SU-DHL-6 (cell line): Measurements from ENCODE around the gene NR1I2.

Source experiments
- H2AFZ ChIP-seq: fragments of 200-600 bp; sonication (generic); 2 replicates; pipeline ENCODE4 v1.6.1; 2014; ENCODE audit warnings: low read depth, mild to moderate bottlenecking, moderate library complexity, mixed read lengths, antibody characterized with exemption, low read length; ENCODE audit not compliant: severe bottlenecking
- H3F3A ChIP-seq: fragments of 200-600 bp; shearing (Covaris generic); 2 replicates; pipeline ENCODE4 v1.6.0; 2016; ENCODE audit warnings: antibody characterized with exemption, mild to moderate bottlenecking; ENCODE audit not compliant: insufficient read depth
- H3K27ac ChIP-seq: fragments of 200-600 bp; sonication (generic); 2 replicates; pipeline ENCODE4 v1.5.1; 2016; ENCODE audit warnings: low read depth, mild to moderate bottlenecking, low read length, moderate library complexity, mixed read lengths
- H3K27me3 ChIP-seq: fragments of 200-600 bp; sonication (generic), shearing (Covaris generic); 2 replicates; pipeline ENCODE4 v1.6.0; 2014; ENCODE audit warnings: mild to moderate bottlenecking, low read length
- H3K36me3 ChIP-seq: fragments of 200-600 bp; sonication (generic); 2 replicates; pipeline ENCODE4 v1.6.1; 2014; ENCODE audit warnings: mild to moderate bottlenecking, low read length, mixed read lengths
- H3K4me2 ChIP-seq: fragments of 300-600, 200-600 bp; shearing (Covaris generic), sonication (generic); 2 replicates; pipeline ENCODE4 v1.6.0; 2014; ENCODE audit warnings: low read length, low read depth, mild to moderate bottlenecking; ENCODE audit not compliant: poor library complexity, severe bottlenecking
- H3K4me3 ChIP-seq: fragments of 200-600 bp; sonication (generic); 2 replicates; pipeline ENCODE4 v1.5.1; 2014; ENCODE audit warnings: antibody characterized with exemption, low read length, mild to moderate bottlenecking, mixed read lengths; ENCODE audit not compliant: insufficient read depth, poor library complexity, severe bottlenecking
- H3K79me2 ChIP-seq: fragments of 200-600 bp; sonication (generic); 2 replicates; pipeline ENCODE4 v1.6.1; 2014; ENCODE audit warnings: mild to moderate bottlenecking, low read length, moderate library complexity; ENCODE audit not compliant: insufficient read depth
- H3K9ac ChIP-seq: fragments of 200-600 bp; sonication (generic); 2 replicates; pipeline ENCODE4 v1.7.0; 2014; ENCODE audit warnings: mild to moderate bottlenecking, low read length
- H3K9me2 ChIP-seq: fragments of 200-600 bp; sonication (generic); replicated peaks from 2 replicates; pipeline ENCODE4 v1.6.1; 2014; ENCODE audit warnings: low read length; ENCODE audit not compliant: insufficient read depth
- H3K9me3 ChIP-seq: fragments of 200-600 bp; sonication (generic); 2 replicates; pipeline ENCODE4 v1.6.1; 2014; ENCODE audit warnings: low read length, mixed read lengths; ENCODE audit not compliant: insufficient read depth
- H4K20me1 ChIP-seq: fragments of 200-600 bp; sonication (generic); 2 replicates; pipeline ENCODE4 v1.6.1; 2014; ENCODE audit warnings: low read depth, mild to moderate bottlenecking, antibody characterized with exemption, low read length, moderate library complexity, mixed read lengths
- EZH2phosphoT487 ChIP-seq: fragments of 200-600 bp; sonication (generic), shearing (Covaris generic); conservative IDR thresholded peaks from 2 replicates; pipeline ENCODE4 v1.6.1; 2018; ENCODE audit warnings: mild to moderate bottlenecking, antibody characterized with exemption, low read length, moderate library complexity, mixed read lengths
- TF ChIP-seq, protein P1 (sequence below): fragments of 200-600 bp; sonication (generic); IDR thresholded peaks from one replicate; pipeline ENCODE4 v1.5.1; 2017; ENCODE audit warnings: antibody characterized with exemption, mild to moderate bottlenecking, low read length, moderate library complexity; ENCODE audit not compliant: insufficient read depth, poor library complexity, severe bottlenecking

Gene NR1I2

DNA sequence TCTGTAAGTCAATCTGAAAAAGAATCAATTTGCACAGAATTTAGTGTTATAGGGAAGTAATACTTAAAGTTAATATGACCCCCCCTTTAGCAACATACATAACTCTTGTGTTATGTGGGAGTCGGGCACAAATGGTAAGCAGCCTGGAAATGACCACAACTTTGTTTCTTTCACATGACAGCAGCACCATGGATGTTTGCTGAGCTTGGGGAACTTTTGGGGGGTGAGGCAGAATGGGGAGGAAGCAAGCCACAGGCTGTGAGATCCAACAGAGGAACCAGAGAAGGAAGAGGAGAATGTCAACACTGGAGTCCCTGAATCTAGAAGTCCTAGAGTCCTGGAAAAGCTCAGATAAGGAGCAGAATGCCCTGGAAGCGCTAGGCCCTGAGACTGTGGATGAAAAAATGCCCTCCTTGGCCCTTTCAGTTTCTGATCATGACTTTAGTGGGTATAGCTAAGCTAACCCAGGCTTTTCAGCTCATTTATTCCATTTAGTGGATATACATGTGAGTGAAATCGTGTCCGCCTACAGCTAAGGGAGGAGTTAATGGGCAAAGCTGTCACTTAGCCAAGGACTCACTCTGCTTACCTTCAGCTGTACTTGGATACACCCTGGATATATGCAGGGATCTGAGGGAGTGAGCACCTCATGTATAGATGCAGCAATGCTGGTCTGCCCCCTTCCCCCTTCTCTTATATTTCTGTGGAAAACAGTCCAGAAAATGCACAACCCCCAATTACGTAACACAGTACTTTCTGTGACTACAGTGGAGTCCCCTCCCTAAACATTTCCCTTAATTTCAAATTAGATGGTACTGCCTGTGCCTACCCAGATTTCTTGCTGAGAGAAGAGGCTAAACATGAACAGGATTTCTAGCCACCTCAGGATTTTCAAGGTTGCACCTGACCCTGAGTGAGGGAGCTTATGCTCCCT, 40.0 kb upstream of the NR1I2 start:
- Histone ChIP-seq H4K20me1 (no peaks in the 10 kb centered on the region), H3K4me2 (no peak overlapping the region), H3K9ac (no peak overlapping the region), H3K27me3 (no peaks in the 10 kb centered on the region), H2AFZ (no peak overlapping the region), H3K36me3 (no peaks in the 10 kb centered on the region), H3K4me3 (no peak overlapping the region), H3K9me2 (no peaks in the 10 kb centered on the region), H3K79me2 (no peaks in the 10 kb centered on the region), H3F3A (no peaks in the 10 kb centered on the region), H3K27ac (no peak overlapping the region), H3K9me3 (no peaks in the 10 kb centered on the region)
- TF ChIP-seq EZH2phosphoT487 = no peak
- TF ChIP-seq, protein P1, sequence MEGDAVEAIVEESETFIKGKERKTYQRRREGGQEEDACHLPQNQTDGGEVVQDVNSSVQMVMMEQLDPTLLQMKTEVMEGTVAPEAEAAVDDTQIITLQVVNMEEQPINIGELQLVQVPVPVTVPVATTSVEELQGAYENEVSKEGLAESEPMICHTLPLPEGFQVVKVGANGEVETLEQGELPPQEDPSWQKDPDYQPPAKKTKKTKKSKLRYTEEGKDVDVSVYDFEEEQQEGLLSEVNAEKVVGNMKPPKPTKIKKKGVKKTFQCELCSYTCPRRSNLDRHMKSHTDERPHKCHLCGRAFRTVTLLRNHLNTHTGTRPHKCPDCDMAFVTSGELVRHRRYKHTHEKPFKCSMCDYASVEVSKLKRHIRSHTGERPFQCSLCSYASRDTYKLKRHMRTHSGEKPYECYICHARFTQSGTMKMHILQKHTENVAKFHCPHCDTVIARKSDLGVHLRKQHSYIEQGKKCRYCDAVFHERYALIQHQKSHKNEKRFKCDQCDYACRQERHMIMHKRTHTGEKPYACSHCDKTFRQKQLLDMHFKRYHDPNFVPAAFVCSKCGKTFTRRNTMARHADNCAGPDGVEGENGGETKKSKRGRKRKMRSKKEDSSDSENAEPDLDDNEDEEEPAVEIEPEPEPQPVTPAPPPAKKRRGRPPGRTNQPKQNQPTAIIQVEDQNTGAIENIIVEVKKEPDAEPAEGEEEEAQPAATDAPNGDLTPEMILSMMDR = no peak

DNA sequence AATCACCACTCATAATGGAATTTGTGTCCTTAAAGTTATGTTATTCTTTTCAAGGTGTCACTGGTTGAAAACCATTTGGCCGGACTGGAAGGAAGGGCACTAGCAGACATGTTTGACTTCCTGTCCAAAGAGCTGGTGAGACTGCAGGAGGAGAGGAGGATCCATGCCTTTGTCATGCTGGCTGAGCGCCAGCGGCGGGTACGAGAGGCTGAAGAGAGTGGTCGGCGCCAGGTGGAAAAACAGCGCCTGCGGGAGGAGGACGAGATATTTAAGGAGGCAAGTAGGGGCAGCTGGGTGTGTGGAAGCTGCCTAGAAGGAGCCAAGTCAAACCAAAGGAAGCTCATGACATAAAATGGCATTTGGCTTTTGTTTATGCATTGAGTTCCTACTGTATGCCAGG, 38.0 kb upstream of the NR1I2 start:
- Histone ChIP-seq H3K9me3 (no peaks in the 10 kb centered on the region), H2AFZ (no peak overlapping the region), H3K36me3 (no peaks in the 10 kb centered on the region), H3K79me2 (no peaks in the 10 kb centered on the region), H3F3A (no peaks in the 10 kb centered on the region), H3K4me2 (no peak overlapping the region), H3K9ac (no peak overlapping the region), H4K20me1 (no peaks in the 10 kb centered on the region), H3K27me3 (no peaks in the 10 kb centered on the region), H3K27ac (no peak overlapping the region), H3K4me3 (no peak overlapping the region), H3K9me2 (no peaks in the 10 kb centered on the region)
- TF ChIP-seq, protein P1 = no peak
- TF ChIP-seq EZH2phosphoT487 = no peak

DNA sequence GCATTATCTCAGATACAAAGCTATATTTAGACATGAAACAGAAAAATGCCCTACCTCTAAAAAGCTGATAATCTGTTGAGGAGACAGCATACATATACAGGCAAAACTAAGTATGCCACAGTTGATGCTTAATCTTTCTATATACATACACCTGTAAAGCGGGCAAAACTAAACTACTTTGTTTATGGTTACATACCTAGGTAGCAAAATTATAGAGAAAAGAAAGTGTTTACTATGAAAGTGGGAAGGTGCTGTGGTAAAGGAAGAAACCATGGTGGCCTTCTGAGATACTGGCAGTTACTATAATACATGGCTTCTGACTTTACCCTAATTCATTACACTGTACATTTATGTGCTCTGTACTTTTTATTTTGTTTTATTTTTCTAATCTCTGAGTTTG, 36.0 kb upstream of the NR1I2 start:
- no peak overlapping the region for H3K4me2 ChIP-seq
- TF ChIP-seq, protein P1 = no peak
- no peak for TF ChIP-seq EZH2phosphoT487
- H3K9me3 ChIP-seq = no peaks in the 10 kb centered on the region
- H4K20me1 ChIP-seq = no peaks in the 10 kb centered on the region
- no peaks in the 10 kb centered on the region for H3K27me3 ChIP-seq
- no peaks in the 10 kb centered on the region for H3K9me2 ChIP-seq
- no peaks in the 10 kb centered on the region for H3K79me2 ChIP-seq
- no peaks in the 10 kb centered on the region for H3F3A ChIP-seq
- H2AFZ ChIP-seq = no peak overlapping the region
- H3K27ac ChIP-seq = no peak overlapping the region
- H3K4me3 ChIP-seq = no peak overlapping the region
- H3K9ac ChIP-seq = no peak overlapping the region
- H3K36me3 ChIP-seq = no peaks in the 10 kb centered on the region
